ENCODE measurements around the gene PLEKHG1.
A peak's percentile ranks its signal among the peaks of the same experiment; 100 is the strongest.

The PLEKHG1 gene

GRCh38 chr6:150622476-150622875 is 22.8 kb downstream of the PLEKHG1 start:
- Histone ChIP-seq H2BK120ac (ENCODE audit: insufficient read depth, low read length, poor library complexity) (no peak overlapping the region), H2BK12ac (ENCODE audit: low read length) (no peak overlapping the region), H3K9ac (ENCODE audit: low read length) (no peak overlapping the region), H3K14ac (ENCODE audit: low read length) (no peak overlapping the region), H3K4me3 (ENCODE audit: low read depth, low read length) (no peak overlapping the region), H4K8ac (ENCODE audit: low read depth, low read length) (no peak overlapping the region), H3K4me1 (ENCODE audit: control insufficient read depth in 1 of 2, insufficient read depth in 2 of 2, low read length in 2 of 2) (no peaks in the 10 kb centered on the region), H2AFZ (ENCODE audit: insufficient read depth, low read length, poor library complexity) (no peak overlapping the region), H4K91ac (ENCODE audit: low read depth, low read length) (no peak overlapping the region), H3K27me3 (ENCODE audit: insufficient read depth, low read length) (no peaks in the 10 kb centered on the region), H3K4ac (ENCODE audit: low read depth, low read length) (no peak overlapping the region), H3K27ac (ENCODE audit: low read depth, low read length) (no peak overlapping the region), H3K23ac (ENCODE audit: low read length) (no peak overlapping the region), H2AK5ac (ENCODE audit: low read length) (no peak overlapping the region), H3K4me2 (ENCODE audit: low read length) (no peak overlapping the region), H3K79me2 (ENCODE audit: control insufficient read depth, insufficient read depth, low read length, poor library complexity) (no peaks in the 10 kb centered on the region), H3K9me3 (ENCODE audit: insufficient read depth, low read depth, low read length) (no peaks in the 10 kb centered on the region), H4K12ac (ENCODE audit: low read depth, low read length) (no peak overlapping the region), H3K79me1 (ENCODE audit: low read length) (no peaks in the 10 kb centered on the region), H3K36me3 (ENCODE audit: control insufficient read depth in 1 of 2, insufficient read depth in 2 of 2, low read length in 2 of 2) (no peaks in the 10 kb centered on the region), H3K18ac (ENCODE audit: low read length) (no peak overlapping the region), H2BK5ac (ENCODE audit: low read depth, low read length, poor library complexity) (no peak overlapping the region)
- no peak for DNase-seq
- no CpG with 5 or more reads among the region's 4 CpGs for WGBS (ENCODE audit: extremely low coverage, insufficient coverage, insufficient read length)

GRCh38 chr6:150622941-150623874 is 23.5 kb downstream of the PLEKHG1 start:
- Histone ChIP-seq H2AK5ac (ENCODE audit: low read length) (no peak overlapping the region), H4K8ac (ENCODE audit: low read depth, low read length) (no peak overlapping the region), H3K4ac (ENCODE audit: low read depth, low read length) (no peak overlapping the region), H2BK5ac (ENCODE audit: low read depth, low read length, poor library complexity) (no peak overlapping the region), H3K27ac (ENCODE audit: low read depth, low read length) (no peak overlapping the region), H3K14ac (ENCODE audit: low read length) (no peak overlapping the region), H3K4me3 (ENCODE audit: low read depth, low read length) (no peak overlapping the region), H3K27me3 (ENCODE audit: insufficient read depth, low read length) (no peaks in the 10 kb centered on the region), H2AFZ (ENCODE audit: insufficient read depth, low read length, poor library complexity) (no peak overlapping the region), H3K23ac (ENCODE audit: low read length) (peak overlapping the region; percentile 3), H4K12ac (ENCODE audit: low read depth, low read length) (no peak overlapping the region), H3K18ac (ENCODE audit: low read length) (no peak overlapping the region), H3K4me1 (ENCODE audit: control insufficient read depth in 1 of 2, insufficient read depth in 2 of 2, low read length in 2 of 2) (no peaks in the 10 kb centered on the region), H3K9ac (ENCODE audit: low read length) (no peak overlapping the region), H4K91ac (ENCODE audit: low read depth, low read length) (no peak overlapping the region), H3K36me3 (ENCODE audit: control insufficient read depth in 1 of 2, insufficient read depth in 2 of 2, low read length in 2 of 2) (no peaks in the 10 kb centered on the region), H3K79me2 (ENCODE audit: control insufficient read depth, insufficient read depth, low read length, poor library complexity) (no peaks in the 10 kb centered on the region), H3K4me2 (ENCODE audit: low read length) (no peak overlapping the region), H3K79me1 (ENCODE audit: low read length) (no peaks in the 10 kb centered on the region), H2BK12ac (ENCODE audit: low read length) (no peak overlapping the region), H3K9me3 (ENCODE audit: insufficient read depth, low read depth, low read length) (no peaks in the 10 kb centered on the region), H2BK120ac (ENCODE audit: insufficient read depth, low read length, poor library complexity) (no peak overlapping the region)
- no CpG with 5 or more reads among the region's 18 CpGs for WGBS (ENCODE audit: extremely low coverage, insufficient coverage, insufficient read length)
- no peak for DNase-seq

GRCh38 chr6:150624191-150624590 is 24.5 kb downstream of the PLEKHG1 start:
- Histone ChIP-seq H3K4me2 (ENCODE audit: low read length) (no peak overlapping the region), H3K4me1 (ENCODE audit: control insufficient read depth in 1 of 2, insufficient read depth in 2 of 2, low read length in 2 of 2) (peaks cover 0 to 3% of the 10 kb centered on the region in 2 experiments), H3K18ac (ENCODE audit: low read length) (no peak overlapping the region), H3K4ac (ENCODE audit: low read depth, low read length) (no peak overlapping the region), H2AFZ (ENCODE audit: insufficient read depth, low read length, poor library complexity) (no peak overlapping the region), H2BK12ac (ENCODE audit: low read length) (no peak overlapping the region), H3K79me2 (ENCODE audit: control insufficient read depth, insufficient read depth, low read length, poor library complexity) (no peaks in the 10 kb centered on the region), H3K23ac (ENCODE audit: low read length) (no peak overlapping the region), H3K4me3 (ENCODE audit: low read depth, low read length) (no peak overlapping the region), H3K79me1 (ENCODE audit: low read length) (no peaks in the 10 kb centered on the region), H3K9me3 (ENCODE audit: insufficient read depth, low read depth, low read length) (no peaks in the 10 kb centered on the region), H3K27me3 (ENCODE audit: insufficient read depth, low read length) (no peaks in the 10 kb centered on the region), H4K91ac (ENCODE audit: low read depth, low read length) (no peak overlapping the region), H2BK5ac (ENCODE audit: low read depth, low read length, poor library complexity) (no peak overlapping the region), H4K12ac (ENCODE audit: low read depth, low read length) (no peak overlapping the region), H3K9ac (ENCODE audit: low read length) (no peak overlapping the region), H2AK5ac (ENCODE audit: low read length) (no peak overlapping the region), H3K14ac (ENCODE audit: low read length) (no peak overlapping the region), H2BK120ac (ENCODE audit: insufficient read depth, low read length, poor library complexity) (no peak overlapping the region), H3K27ac (ENCODE audit: low read depth, low read length) (no peak overlapping the region), H3K36me3 (ENCODE audit: control insufficient read depth in 1 of 2, insufficient read depth in 2 of 2, low read length in 2 of 2) (no peaks in the 10 kb centered on the region), H4K8ac (ENCODE audit: low read depth, low read length) (no peak overlapping the region)
- DNase-seq = no peak
- WGBS (ENCODE audit: extremely low coverage, insufficient coverage, insufficient read length) = no CpG with 5 or more reads among the region's 5 CpGs

GRCh38 chr6:150625927-150626326 is 26.2 kb downstream of the PLEKHG1 start:
- Histone ChIP-seq H3K79me2 (ENCODE audit: control insufficient read depth, insufficient read depth, low read length, poor library complexity) (no peaks in the 10 kb centered on the region), H3K27me3 (ENCODE audit: insufficient read depth, low read length) (no peaks in the 10 kb centered on the region), H3K4me3 (ENCODE audit: low read depth, low read length) (no peak overlapping the region), H3K14ac (ENCODE audit: low read length) (no peak overlapping the region), H3K36me3 (ENCODE audit: control insufficient read depth in 1 of 2, insufficient read depth in 2 of 2, low read length in 2 of 2) (no peaks in the 10 kb centered on the region), H3K4ac (ENCODE audit: low read depth, low read length) (no peak overlapping the region), H3K4me1 (ENCODE audit: control insufficient read depth in 1 of 2, insufficient read depth in 2 of 2, low read length in 2 of 2) (peaks cover 0 to 3% of the 10 kb centered on the region in 2 experiments), H3K9me3 (ENCODE audit: insufficient read depth, low read depth, low read length) (no peaks in the 10 kb centered on the region), H3K4me2 (ENCODE audit: low read length) (no peak overlapping the region), H3K9ac (ENCODE audit: low read length) (no peak overlapping the region), H3K18ac (ENCODE audit: low read length) (no peak overlapping the region), H2BK12ac (ENCODE audit: low read length) (no peak overlapping the region), H3K79me1 (ENCODE audit: low read length) (no peaks in the 10 kb centered on the region), H2BK120ac (ENCODE audit: insufficient read depth, low read length, poor library complexity) (no peak overlapping the region), H4K91ac (ENCODE audit: low read depth, low read length) (no peak overlapping the region), H4K12ac (ENCODE audit: low read depth, low read length) (no peak overlapping the region), H4K8ac (ENCODE audit: low read depth, low read length) (no peak overlapping the region), H2AK5ac (ENCODE audit: low read length) (no peak overlapping the region), H3K27ac (ENCODE audit: low read depth, low read length) (no peak overlapping the region), H2BK5ac (ENCODE audit: low read depth, low read length, poor library complexity) (no peak overlapping the region), H2AFZ (ENCODE audit: insufficient read depth, low read length, poor library complexity) (no peak overlapping the region), H3K23ac (ENCODE audit: low read length) (no peak overlapping the region)
- no CpG with 5 or more reads among the region's 4 CpGs for WGBS (ENCODE audit: extremely low coverage, insufficient coverage, insufficient read length)
- DNase-seq = no peak
